Caco-2 (cell line): ENCODE data around the gene PIR. TPM values are rescaled to one million over a fixed set of nuclear protein-coding genes. Genes with fewer than 3 reads are reported as not detected.

Experiments used
- BruUV-seq: library from RNA; stranded (reverse); fragments of 400-500 nt; replicated peaks from 2 replicates; lab custom pipeline; 2021; lab: Mats Ljungman, UMichigan
- CTCF ChIA-PET: fragments of 300-600 bp; sonication (Branson Sonifier 250); formaldehyde crosslinking; loops from one replicate; lab custom pipeline; 2022; ENCODE audit warnings: antibody characterized with exemption; lab: Charles Lee
- POLR2A ChIA-PET: fragments of 300-600 bp; sonication (Branson Sonifier 250); formaldehyde crosslinking; loops from one replicate; lab custom pipeline; 2022; ENCODE audit warnings: antibody characterized with exemption; lab: Charles Lee
- DNase-seq, 2 experiments: peaks; one replicate each; pipeline versions ENCODE4 v3.0.0 to v3.0.0-alpha.2; 2020 to 2022
- H3K27me3 ChIP-seq: replicated peaks from 2 replicates; pipeline ENCODE4 v1.6.0; 2011; ENCODE audit warnings: low read length; ENCODE audit not compliant: control insufficient read depth, insufficient read depth
- H3K36me3 ChIP-seq: 2 replicates; pipeline ENCODE4 v1.5.1; 2011; ENCODE audit warnings: low read length; ENCODE audit not compliant: control insufficient read depth, insufficient read depth
- H3K4me1 ChIP-seq: fragments of 250-450 bp; sonication (Bioruptor Pico); 2 replicates; pipeline ENCODE4 v1.5.1; 2020; ENCODE audit warnings: mild to moderate bottlenecking
- H3K4me3 ChIP-seq: 2 replicates; pipeline ENCODE4 v1.5.1; 2011; ENCODE audit warnings: low read depth, mild to moderate bottlenecking, control low read depth, low read length
- H3K9me3 ChIP-seq: fragments of 250-450 bp; sonication (Bioruptor Pico); 2 replicates; pipeline ENCODE4 v1.5.1; 2020; ENCODE audit warnings: mild to moderate bottlenecking, moderate library complexity
- H3K27ac Mint-ChIP-seq: one replicate; pipeline ENCODE4 v1.8.0; 2022; ENCODE audit warnings: mixed read lengths; ENCODE audit not compliant: unreplicated experiment
- H3K27me3 Mint-ChIP-seq: one replicate; pipeline ENCODE4 v1.8.0; 2022; ENCODE audit warnings: mixed read lengths; ENCODE audit not compliant: insufficient read depth, unreplicated experiment
- H3K36me3 Mint-ChIP-seq: one replicate; pipeline ENCODE4 v1.8.0; 2022; ENCODE audit warnings: mild to moderate bottlenecking, mixed read lengths; ENCODE audit not compliant: insufficient read depth, unreplicated experiment
- H3K4me1 Mint-ChIP-seq: one replicate; pipeline ENCODE4 v1.8.0; 2022; ENCODE audit warnings: low read depth, mixed read lengths; ENCODE audit not compliant: unreplicated experiment
- H3K4me3 Mint-ChIP-seq: one replicate; pipeline ENCODE4 v1.8.0; 2022; ENCODE audit warnings: mild to moderate bottlenecking, moderate library complexity, mixed read lengths; ENCODE audit not compliant: unreplicated experiment
- H3K9me3 Mint-ChIP-seq: one replicate; pipeline ENCODE4 v1.8.0; 2022; ENCODE audit warnings: mixed read lengths; ENCODE audit not compliant: unreplicated experiment
- intact Hi-C: fragments of 100-400 bp; cut with micrococcal nuclease; formaldehyde crosslinking; loops from one replicate; pipeline ENCODE4 v1.10.0; 2022; ENCODE audit not compliant: unreplicated experiment
- total RNA-seq: library from RNA; stranded (reverse); gene quantifications from 2 replicates; pipeline ENCODE4 v1.2.3, GENCODE V29; 2022
- TF ChIP-seq, protein P1 (sequence below), 2 experiments: fragments of 200-600 bp in 1 of 2; IDR thresholded peaks; 1 replicate in 1 of 2; 2 replicates in 1 of 2; pipeline versions ENCODE4 v1.5.1 to v1.8.0; 2011 to 2022; ENCODE audit warnings: antibody characterized with exemption in 1 of 2, control low read depth in 1 of 2, inconsistent platforms in 1 of 2, low read depth in 1 of 2, low read length in 1 of 2, mild to moderate bottlenecking in 1 of 2, moderate library complexity in 1 of 2; ENCODE audit not compliant: insufficient read depth in 1 of 2, severe bottlenecking in 1 of 2, unreplicated experiment in 1 of 2

The PIR gene
- total RNA-seq, 1 experiment from 2014 or later: 15.7 TPM

DNA sequence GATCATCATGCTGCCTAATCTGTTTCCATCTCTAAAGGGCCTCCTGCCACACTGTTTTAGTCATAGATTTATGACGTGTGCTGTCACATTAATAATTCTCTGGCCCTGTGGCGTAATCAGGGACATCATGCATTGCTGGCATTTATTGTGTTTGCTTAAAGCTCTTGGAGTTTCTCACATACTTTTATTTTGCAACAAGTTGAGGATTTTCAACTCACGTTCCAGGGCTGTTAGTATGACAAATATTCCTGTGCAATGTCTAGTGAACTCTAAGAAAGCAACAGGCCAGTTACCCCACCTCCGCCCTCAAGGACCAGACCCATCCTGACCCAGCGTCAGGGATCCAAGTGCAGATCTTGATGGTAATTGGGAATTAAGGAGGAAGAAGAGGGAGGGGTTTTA is 150.1 kb downstream of the PIR start:
- ChIA-PET POLR2A (interaction anchor here (0.6 to 0.7 kb wide), 2 partner anchors 9 to 284 kb away, joined by 3 to 7 read pairs; no protein-coding TSS in a partner anchor), CTCF (no interaction called here)
- no peak overlapping the region for H3K27ac Mint-ChIP-seq
- no peaks in the 10 kb centered on the region for H3K9me3 Mint-ChIP-seq
- Histone ChIP-seq H3K9me3 (no peaks in the 10 kb centered on the region), H3K27me3 (no peaks in the 10 kb centered on the region), H3K4me3 (no peak overlapping the region), H3K4me1 (0 out of 2 replicates have a peak, but pooled peaks cover 3% of the 10 kb centered on the region), H3K36me3 (no peaks in the 10 kb centered on the region)
- DNase-seq: peak; percentile 61 to 65
- no peaks in the 10 kb centered on the region for H3K4me1 Mint-ChIP-seq
- no peak overlapping the region for H3K4me3 Mint-ChIP-seq
- TF ChIP-seq, protein P1, sequence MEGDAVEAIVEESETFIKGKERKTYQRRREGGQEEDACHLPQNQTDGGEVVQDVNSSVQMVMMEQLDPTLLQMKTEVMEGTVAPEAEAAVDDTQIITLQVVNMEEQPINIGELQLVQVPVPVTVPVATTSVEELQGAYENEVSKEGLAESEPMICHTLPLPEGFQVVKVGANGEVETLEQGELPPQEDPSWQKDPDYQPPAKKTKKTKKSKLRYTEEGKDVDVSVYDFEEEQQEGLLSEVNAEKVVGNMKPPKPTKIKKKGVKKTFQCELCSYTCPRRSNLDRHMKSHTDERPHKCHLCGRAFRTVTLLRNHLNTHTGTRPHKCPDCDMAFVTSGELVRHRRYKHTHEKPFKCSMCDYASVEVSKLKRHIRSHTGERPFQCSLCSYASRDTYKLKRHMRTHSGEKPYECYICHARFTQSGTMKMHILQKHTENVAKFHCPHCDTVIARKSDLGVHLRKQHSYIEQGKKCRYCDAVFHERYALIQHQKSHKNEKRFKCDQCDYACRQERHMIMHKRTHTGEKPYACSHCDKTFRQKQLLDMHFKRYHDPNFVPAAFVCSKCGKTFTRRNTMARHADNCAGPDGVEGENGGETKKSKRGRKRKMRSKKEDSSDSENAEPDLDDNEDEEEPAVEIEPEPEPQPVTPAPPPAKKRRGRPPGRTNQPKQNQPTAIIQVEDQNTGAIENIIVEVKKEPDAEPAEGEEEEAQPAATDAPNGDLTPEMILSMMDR (IDR thresholded peaks at IDR 0.05; ENCODE audit: insufficient read depth in 1 of 2, low read depth in 1 of 2, low read length in 1 of 2, severe bottlenecking in 1 of 2, unreplicated experiment in 1 of 2): no peak
- no TSS peak for BruUV-seq
- H3K36me3 Mint-ChIP-seq: no peaks in the 10 kb centered on the region
- peaks cover 6% of the 10 kb centered on the region for H3K27me3 Mint-ChIP-seq
- intact Hi-C loops: loop anchor here (1.0 to 10.0 kb wide), 2 partner anchors 43 to 302 kb away; no protein-coding TSS in a partner anchor

DNA sequence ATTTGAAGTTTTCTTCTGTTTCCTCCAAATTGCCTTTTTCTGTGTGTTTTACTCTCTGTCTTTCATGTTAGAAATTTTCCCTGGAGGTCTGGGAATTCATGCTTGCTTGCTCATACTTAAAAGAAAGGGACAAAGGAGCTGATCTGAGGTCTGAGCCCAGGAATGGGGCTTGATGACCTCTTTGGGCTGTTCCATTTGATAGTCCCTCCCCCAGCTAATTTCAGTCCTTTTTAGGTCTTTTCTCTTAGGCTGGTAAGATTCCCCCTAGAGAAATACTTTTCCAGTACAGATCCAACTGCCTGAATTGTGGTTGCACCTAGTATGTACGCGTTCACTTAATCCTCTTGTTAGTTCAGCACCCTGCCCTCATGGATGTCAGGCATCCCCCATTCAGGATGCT is 152.3 kb downstream of the PIR start:
- ChIA-PET POLR2A (no interaction called here), CTCF (no interaction called here)
- no peaks in the 10 kb centered on the region for H3K36me3 ChIP-seq
- Mint-ChIP-seq H3K4me1 (no peaks in the 10 kb centered on the region), H3K9me3 (no peaks in the 10 kb centered on the region), H3K27me3 (peaks cover 9% of the 10 kb centered on the region), H3K27ac (no peak overlapping the region), H3K36me3 (no peaks in the 10 kb centered on the region), H3K4me3 (no peak overlapping the region)
- no peak overlapping the region for H3K4me3 ChIP-seq
- TF ChIP-seq, protein P1 (IDR thresholded peaks at IDR 0.05; ENCODE audit: insufficient read depth in 1 of 2, low read depth in 1 of 2, low read length in 1 of 2, severe bottlenecking in 1 of 2, unreplicated experiment in 1 of 2): no peak
- intact Hi-C loops: loop anchor here (10.0 kb wide), 1 partner anchor 304 kb away; no protein-coding TSS in a partner anchor
- no peaks in the 10 kb centered on the region for H3K9me3 ChIP-seq
- no peak for DNase-seq
- H3K27me3 ChIP-seq: no peaks in the 10 kb centered on the region
- H3K4me1 ChIP-seq: 0 out of 2 replicates have a peak, but pooled peaks cover 3% of the 10 kb centered on the region
- BruUV-seq: no TSS peak

DNA sequence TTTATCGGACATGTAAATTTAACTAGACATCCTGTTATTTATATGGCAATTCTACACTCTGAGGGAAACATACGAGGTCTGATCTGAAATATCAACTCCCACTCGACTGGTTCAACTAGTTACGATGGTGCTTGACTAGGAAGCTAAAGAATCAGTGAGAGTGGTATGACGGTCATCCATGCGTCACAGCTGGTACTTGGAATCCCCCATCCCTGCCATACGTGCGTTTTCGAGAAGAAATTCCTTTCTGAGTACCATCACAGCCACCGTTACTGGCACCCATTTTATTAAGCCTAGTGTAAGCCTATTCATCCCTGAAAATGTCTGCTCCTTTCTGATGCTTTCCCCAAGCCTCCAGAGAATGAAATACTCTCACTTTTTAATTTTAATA is 157.1 kb downstream of the PIR start:
- no TSS peak for BruUV-seq
- H3K27me3 ChIP-seq: no peaks in the 10 kb centered on the region
- peaks cover 7% of the 10 kb centered on the region for H3K36me3 Mint-ChIP-seq
- H3K9me3 Mint-ChIP-seq: no peaks in the 10 kb centered on the region
- H3K4me3 Mint-ChIP-seq: peak overlapping the region; percentile 90
- CTCF ChIA-PET: no interaction called here
- H3K4me3 ChIP-seq: peak overlapping the region; percentile 37
- no peaks in the 10 kb centered on the region for H3K4me1 ChIP-seq
- intact Hi-C loops: no loop called here
- TF ChIP-seq, protein P1 (IDR thresholded peaks at IDR 0.05; ENCODE audit: insufficient read depth in 1 of 2, low read depth in 1 of 2, low read length in 1 of 2, severe bottlenecking in 1 of 2, unreplicated experiment in 1 of 2): no peak
- H3K27me3 Mint-ChIP-seq: peaks cover 9% of the 10 kb centered on the region
- no peaks in the 10 kb centered on the region for H3K36me3 ChIP-seq
- no peaks in the 10 kb centered on the region for H3K4me1 Mint-ChIP-seq
- peak overlapping the region; percentile 92 for H3K27ac Mint-ChIP-seq
- no peaks in the 10 kb centered on the region for H3K9me3 ChIP-seq
- POLR2A ChIA-PET: no interaction called here
- peak in 1 of 2 experiments; percentile 17 for DNase-seq
